ENCODE data around the gene ARVCF.

ARVCF gene

DNA sequence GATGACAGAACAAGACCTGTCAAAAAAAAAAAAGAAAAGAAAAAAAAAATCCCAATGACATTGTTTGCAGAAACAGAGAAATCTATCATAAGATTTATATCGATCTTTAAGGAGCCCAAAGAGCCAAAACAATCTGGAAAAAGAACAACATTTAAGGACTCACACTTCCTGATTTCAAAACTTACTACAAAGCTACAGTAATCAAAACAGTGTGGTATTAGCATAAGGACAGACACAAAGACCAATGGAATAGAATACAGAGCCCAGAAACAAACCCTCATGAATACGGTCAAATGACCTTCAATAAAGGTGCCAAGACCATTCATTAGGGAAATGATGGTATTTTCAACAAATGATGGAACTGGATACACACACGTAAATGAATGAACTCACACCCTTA lies 12.2 kb downstream of the ARVCF start:
- Histone ChIP-seq H3K9ac (ENCODE audit: low read length) (no peak overlapping the region), H3K36me3 (ENCODE audit: control insufficient read depth, insufficient read depth, low read length) (no peaks in the 10 kb centered on the region), H3K4me3 (ENCODE audit: low read length) (no peak overlapping the region), H3K4me1 (ENCODE audit: control insufficient read depth, insufficient read depth, low read length) (peaks cover 8% of the 10 kb centered on the region), H3K27ac (ENCODE audit: low read depth, low read length) (no peak overlapping the region), H3K27me3 (ENCODE audit: control insufficient read depth, insufficient read depth, low read length) (no peaks in the 10 kb centered on the region)

DNA sequence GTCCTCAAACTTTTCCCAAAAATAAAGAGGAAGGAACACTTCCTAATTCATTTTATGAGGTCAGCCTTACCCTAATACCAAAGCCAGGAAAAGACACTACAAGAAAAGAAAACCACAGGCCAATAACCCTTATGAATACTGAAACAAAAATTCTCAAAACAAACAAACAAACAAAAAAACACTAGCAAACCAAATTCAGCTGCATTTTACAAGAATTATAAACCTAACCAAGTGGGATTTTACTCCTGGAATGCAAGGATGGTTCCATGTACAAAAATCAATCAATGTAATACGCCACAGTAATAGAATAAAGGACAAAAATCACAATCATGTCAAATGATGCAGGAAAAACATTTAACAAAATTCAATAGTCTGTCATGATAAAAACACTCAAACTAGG lies 13.3 kb downstream of the ARVCF start:
- no peak overlapping the region for H3K27ac ChIP-seq (ENCODE audit: low read depth, low read length)
- H3K36me3 ChIP-seq (ENCODE audit: control insufficient read depth, insufficient read depth, low read length): no peaks in the 10 kb centered on the region
- H3K9ac ChIP-seq (ENCODE audit: low read length): no peak overlapping the region
- H3K27me3 ChIP-seq (ENCODE audit: control insufficient read depth, insufficient read depth, low read length): no peaks in the 10 kb centered on the region
- H3K4me1 ChIP-seq (ENCODE audit: control insufficient read depth, insufficient read depth, low read length): peaks cover 8% of the 10 kb centered on the region
- no peak overlapping the region for H3K4me3 ChIP-seq (ENCODE audit: low read length)

GRCh38 chr22:20002636-20003035 lies 14.0 kb downstream of the ARVCF start:
- no peaks in the 10 kb centered on the region for H3K27me3 ChIP-seq (ENCODE audit: control insufficient read depth, insufficient read depth, low read length)
- no peaks in the 10 kb centered on the region for H3K36me3 ChIP-seq (ENCODE audit: control insufficient read depth, insufficient read depth, low read length)
- H3K4me3 ChIP-seq (ENCODE audit: low read length): no peak overlapping the region
- no peak overlapping the region for H3K27ac ChIP-seq (ENCODE audit: low read depth, low read length)
- no peak overlapping the region for H3K9ac ChIP-seq (ENCODE audit: low read length)
- H3K4me1 ChIP-seq (ENCODE audit: control insufficient read depth, insufficient read depth, low read length): peaks cover 8% of the 10 kb centered on the region

DNA sequence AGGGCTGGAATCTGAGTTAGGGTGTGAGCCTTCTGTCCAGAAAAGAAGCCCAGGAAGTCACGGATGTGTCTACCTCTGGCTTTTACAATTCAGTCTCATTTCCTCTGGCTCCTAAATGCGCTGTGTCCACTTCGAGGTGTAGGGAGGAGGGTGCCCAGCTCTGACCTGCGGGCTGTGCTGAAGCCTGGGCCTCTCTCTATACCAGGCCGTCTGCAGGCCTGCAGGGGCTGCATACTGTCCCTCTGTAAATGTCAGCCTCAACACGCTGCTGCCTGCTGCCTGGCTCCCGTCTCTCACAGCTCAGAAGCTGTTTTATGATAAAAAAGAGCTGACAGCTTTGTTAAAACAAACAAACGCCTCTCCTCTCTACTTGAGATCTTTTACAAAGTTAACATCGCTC lies 14.5 kb downstream of the ARVCF start:
- Histone ChIP-seq H3K4me1 (ENCODE audit: control insufficient read depth, insufficient read depth, low read length) (peaks cover 8% of the 10 kb centered on the region), H3K27ac (ENCODE audit: low read depth, low read length) (no peak overlapping the region), H3K9ac (ENCODE audit: low read length) (no peak overlapping the region), H3K27me3 (ENCODE audit: control insufficient read depth, insufficient read depth, low read length) (no peaks in the 10 kb centered on the region), H3K36me3 (ENCODE audit: control insufficient read depth, insufficient read depth, low read length) (no peaks in the 10 kb centered on the region), H3K4me3 (ENCODE audit: low read length) (no peak overlapping the region)

- Histone ChIP-seq H3K4me1 (ENCODE audit: control insufficient read depth, insufficient read depth, low read length) (peaks cover 8% of the 10 kb centered on the region), H3K4me3 (ENCODE audit: low read length) (no peak overlapping the region), H3K27ac (ENCODE audit: low read depth, low read length) (no peak overlapping the region), H3K36me3 (ENCODE audit: control insufficient read depth, insufficient read depth, low read length) (no peaks in the 10 kb centered on the region), H3K9ac (ENCODE audit: low read length) (no peak overlapping the region), H3K27me3 (ENCODE audit: control insufficient read depth, insufficient read depth, low read length) (no peaks in the 10 kb centered on the region)
These were observed 15.5 kb downstream of the ARVCF start for GRCh38 chr22:20001082-20001638.

DNA sequence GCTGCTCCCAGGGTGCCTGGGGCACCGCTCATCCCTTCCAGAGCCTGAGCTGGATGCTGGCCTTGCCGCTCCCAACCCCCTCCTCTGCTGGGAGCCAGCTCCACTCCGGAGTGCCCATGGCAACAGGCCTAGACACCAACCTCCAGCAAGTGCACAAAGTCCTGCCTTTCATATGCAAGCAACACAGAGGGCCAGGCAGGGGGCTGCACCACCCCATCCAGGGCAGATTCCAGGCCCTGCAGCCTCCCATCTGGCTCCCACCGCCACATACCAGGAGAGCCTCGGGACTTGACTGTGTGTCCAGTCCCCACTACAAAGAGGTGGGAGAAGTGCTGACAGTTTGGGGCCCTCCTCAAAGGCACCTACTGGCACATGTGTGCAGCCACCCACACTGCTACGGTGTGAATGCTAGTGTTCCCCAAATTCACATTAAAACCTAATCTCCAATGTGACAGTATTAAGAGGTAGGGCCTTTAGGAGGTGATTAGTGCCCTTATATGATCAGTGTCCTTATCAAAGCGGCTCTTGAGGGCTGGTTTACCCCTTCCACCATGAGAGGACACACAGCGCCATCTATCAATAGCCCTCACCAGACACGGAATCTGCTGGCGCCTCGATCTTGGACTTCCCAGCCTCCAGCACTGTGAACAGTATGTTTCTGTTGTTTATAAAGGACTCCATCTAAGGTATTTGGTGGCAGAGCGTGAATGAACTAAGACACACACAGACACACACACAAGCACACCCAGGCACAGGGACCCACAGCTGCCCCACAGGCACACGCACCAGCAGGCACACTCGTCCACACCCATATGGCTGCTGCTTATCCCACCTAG lies 16.2 kb downstream of the ARVCF start:
- H3K36me3 ChIP-seq (ENCODE audit: control insufficient read depth, insufficient read depth, low read length): no peaks in the 10 kb centered on the region
- no peak overlapping the region for H3K4me3 ChIP-seq (ENCODE audit: low read length)
- H3K27me3 ChIP-seq (ENCODE audit: control insufficient read depth, insufficient read depth, low read length): no peaks in the 10 kb centered on the region
- H3K9ac ChIP-seq (ENCODE audit: low read length): no peak overlapping the region
- peaks cover 13% of the 10 kb centered on the region for H3K4me1 ChIP-seq (ENCODE audit: control insufficient read depth, insufficient read depth, low read length)
- H3K27ac ChIP-seq (ENCODE audit: low read depth, low read length): no peak overlapping the region

GRCh38 chr22:19998991-19999820 lies 17.4 kb downstream of the ARVCF start:
- Histone ChIP-seq H3K9ac (ENCODE audit: low read length) (no peak overlapping the region), H3K27me3 (ENCODE audit: control insufficient read depth, insufficient read depth, low read length) (no peaks in the 10 kb centered on the region), H3K27ac (ENCODE audit: low read depth, low read length) (no peak overlapping the region), H3K4me3 (ENCODE audit: low read length) (no peak overlapping the region), H3K36me3 (ENCODE audit: control insufficient read depth, insufficient read depth, low read length) (no peaks in the 10 kb centered on the region), H3K4me1 (ENCODE audit: control insufficient read depth, insufficient read depth, low read length) (peaks cover 20% of the 10 kb centered on the region)

- Histone ChIP-seq H3K4me1 (ENCODE audit: control insufficient read depth, insufficient read depth, low read length) (peaks cover 20% of the 10 kb centered on the region), H3K27me3 (ENCODE audit: control insufficient read depth, insufficient read depth, low read length) (no peaks in the 10 kb centered on the region), H3K27ac (ENCODE audit: low read depth, low read length) (no peak overlapping the region), H3K36me3 (ENCODE audit: control insufficient read depth, insufficient read depth, low read length) (no peaks in the 10 kb centered on the region), H3K9ac (ENCODE audit: low read length) (no peak overlapping the region), H3K4me3 (ENCODE audit: low read length) (no peak overlapping the region)
These were observed 18.2 kb downstream of the ARVCF start for GRCh38 chr22:19998232-19998951.

DNA sequence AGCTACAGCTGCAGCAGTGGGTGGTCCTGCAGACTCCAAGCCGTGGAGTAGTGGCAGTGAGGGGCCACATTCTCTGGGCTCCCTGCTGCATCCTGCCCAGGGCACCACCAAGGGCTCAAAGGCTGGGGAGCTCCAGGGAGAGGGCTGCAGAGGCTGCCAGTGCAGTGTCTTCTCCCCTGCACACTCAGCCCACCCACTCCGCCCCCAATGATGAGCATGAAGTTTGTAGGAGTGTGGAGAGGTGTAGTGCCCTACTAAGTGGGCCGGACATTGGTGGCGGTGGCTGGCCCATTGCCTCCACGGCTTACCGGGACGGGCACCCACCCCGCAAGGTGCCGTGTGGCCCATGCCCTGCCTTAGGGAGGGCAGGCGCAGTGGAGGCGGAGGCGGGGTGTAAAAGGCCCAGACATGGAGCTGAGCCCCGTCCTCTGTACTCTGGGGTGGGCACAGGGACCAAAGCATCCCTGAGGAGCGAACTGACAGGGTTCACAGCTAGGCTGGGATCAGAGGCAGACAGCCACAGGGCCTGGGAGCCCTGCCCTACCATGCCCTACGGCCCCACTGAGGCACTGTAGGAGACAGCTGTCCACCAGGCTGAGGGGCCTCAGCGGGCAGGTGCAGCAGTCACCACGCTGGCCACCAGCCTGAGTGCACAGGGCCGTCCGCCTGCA lies 18.9 kb downstream of the ARVCF start:
- Histone ChIP-seq H3K4me1 (ENCODE audit: control insufficient read depth, insufficient read depth, low read length) (peaks cover 20% of the 10 kb centered on the region), H3K36me3 (ENCODE audit: control insufficient read depth, insufficient read depth, low read length) (no peaks in the 10 kb centered on the region), H3K9ac (ENCODE audit: low read length) (no peak overlapping the region), H3K27me3 (ENCODE audit: control insufficient read depth, insufficient read depth, low read length) (no peaks in the 10 kb centered on the region), H3K27ac (ENCODE audit: low read depth, low read length) (no peak overlapping the region), H3K4me3 (ENCODE audit: low read length) (no peak overlapping the region)

GRCh38 chr22:19996694-19997384 lies 19.8 kb downstream of the ARVCF start:
- no peak overlapping the region for H3K4me3 ChIP-seq (ENCODE audit: low read length)
- H3K36me3 ChIP-seq (ENCODE audit: control insufficient read depth, insufficient read depth, low read length): no peaks in the 10 kb centered on the region
- no peak overlapping the region for H3K27ac ChIP-seq (ENCODE audit: low read depth, low read length)
- peaks cover 20% of the 10 kb centered on the region for H3K4me1 ChIP-seq (ENCODE audit: control insufficient read depth, insufficient read depth, low read length)
- no peaks in the 10 kb centered on the region for H3K27me3 ChIP-seq (ENCODE audit: control insufficient read depth, insufficient read depth, low read length)
- H3K9ac ChIP-seq (ENCODE audit: low read length): no peak overlapping the region

GRCh38 chr22:19995611-19996339 lies 20.8 kb downstream of the ARVCF start:
- Histone ChIP-seq H3K4me3 (ENCODE audit: low read length) (peak overlapping the region; percentile 6), H3K9ac (ENCODE audit: low read length) (no peak overlapping the region), H3K27me3 (ENCODE audit: control insufficient read depth, insufficient read depth, low read length) (no peaks in the 10 kb centered on the region), H3K36me3 (ENCODE audit: control insufficient read depth, insufficient read depth, low read length) (no peaks in the 10 kb centered on the region), H3K27ac (ENCODE audit: low read depth, low read length) (peak overlapping the region; percentile 57), H3K4me1 (ENCODE audit: control insufficient read depth, insufficient read depth, low read length) (peaks cover 20% of the 10 kb centered on the region)

All from rectal smooth muscle tissue (tissue), 1 donor.